Breast epithelium (tissue), 4 donors: ENCODE data around the gene IQCH. TPM values are rescaled to one million over a fixed set of nuclear protein-coding genes. Genes with fewer than 3 reads are reported as not detected.

Experiments used
- DNase-seq, 2 donors: peaks; one replicate each; pipeline ENCODE4 v3.0.0-alpha.2; 2019; ENCODE audit warnings: low spot score in 2 of 2
- H3K27ac ChIP-seq, 2 donors: fragments of 200-600 bp; sonication (generic) in 1 of 2; one replicate each; pipeline ENCODE4 v1.5.1; 2016 to 2019; ENCODE audit warnings: mild to moderate bottlenecking in 1 of 2
- H3K27me3 ChIP-seq, 2 donors: fragments of 200-600 bp; sonication (generic) in 1 of 2; one replicate each; pipeline versions ENCODE4 v1.5.1 to v1.6.0; 2017 to 2019; ENCODE audit warnings: control low read depth in 1 of 2, mild to moderate bottlenecking in 1 of 2
- H3K36me3 ChIP-seq: fragments of 200-600 bp; one replicate; pipeline ENCODE4 v1.5.1; 2019
- H3K4me1 ChIP-seq, 2 donors: fragments of 200-600 bp; sonication (generic); one replicate each; pipeline ENCODE4 v1.5.1; 2016 to 2019; ENCODE audit warnings: control low read depth in 1 of 2
- H3K4me3 ChIP-seq, 3 donors: fragments of 200-600 bp; sonication (generic); 1 replicate in 2 of 3; 2 replicates in 1 of 3; pipeline ENCODE4 v1.5.1; 2016 to 2019; ENCODE audit warnings: mild to moderate bottlenecking in 3 of 3, moderate library complexity in 2 of 3
- H3K9me3 ChIP-seq, 2 donors: fragments of 200-600 bp; sonication (generic) in 1 of 2; one replicate each; pipeline ENCODE4 v1.5.1; 2016 to 2019; ENCODE audit warnings: control low read depth in 1 of 2
- CTCF ChIP-seq, 3 donors: fragments of 450-650 bp; IDR thresholded peaks; one replicate each; pipeline ENCODE4 v1.5.1; 2016 to 2017; ENCODE audit warnings: antibody characterized with exemption in 3 of 3, mild to moderate bottlenecking in 3 of 3, moderate library complexity in 3 of 3
- POLR2A ChIP-seq: fragments of 450-650 bp; IDR thresholded peaks from one replicate; pipeline ENCODE4 v1.6.1; 2016; ENCODE audit warnings: antibody characterized with exemption, mild to moderate bottlenecking, moderate library complexity
- POLR2AphosphoS5 ChIP-seq, 3 donors: sonication (generic); formaldehyde crosslinking; IDR thresholded peaks; one replicate each; pipeline ENCODE4 v1.6.1; 2017; ENCODE audit warnings: antibody characterized with exemption in 3 of 3
- intact Hi-C: fragments of 100-400 bp; cut with DNase I; formaldehyde crosslinking; loops from one replicate; pipeline ENCODE4 v1.15.1; 2023; ENCODE audit warnings: low total_unique reads
- total RNA-seq, 3 donors: library from RNA; depleted of rRNA; stranded (reverse); fragments of >200 nt; gene quantifications; one replicate each; pipeline ENCODE4 v1.1.0, GENCODE V29; 2016

IQCH gene
- total RNA-seq, 3 donors from 2014 or later: 0.64 to 11.9 (median 6.6) TPM

GRCh38 chr15:67549736-67550135 is 295.1 kb downstream of the IQCH start:
- no peak for DNase-seq
- intact Hi-C loops: loop anchor here (10.0 kb wide), 1 partner anchor 1145 kb away; no protein-coding TSS in a partner anchor
- H3K27ac ChIP-seq: no peak overlapping the region

GRCh38 chr15:67550522-67550921 is 295.9 kb downstream of the IQCH start:
- no peak for TF ChIP-seq POLR2A
- TF ChIP-seq CTCF (IDR thresholded peaks at IDR 0.05): no peak
- TF ChIP-seq POLR2AphosphoS5 (IDR thresholded peaks at IDR 0.05): no peak

More at GRCh38 chr15:67549736-67550135, 295.1 kb downstream of the IQCH start:
- H3K4me1 ChIP-seq: no peaks in the 10 kb centered on the region
- H3K36me3 ChIP-seq: no peaks in the 10 kb centered on the region
- H3K4me3 ChIP-seq: no peak overlapping the region
- TF ChIP-seq POLR2A: no peak
- no peak for TF ChIP-seq POLR2AphosphoS5 (IDR thresholded peaks at IDR 0.05)
- no peak for TF ChIP-seq CTCF (IDR thresholded peaks at IDR 0.05)
- no peaks in the 10 kb centered on the region for H3K27me3 ChIP-seq
- H3K9me3 ChIP-seq: no peaks in the 10 kb centered on the region

GRCh38 chr15:67551207-67551743 is 296.7 kb downstream of the IQCH start:
- no peaks in the 10 kb centered on the region for H3K4me1 ChIP-seq
- H3K36me3 ChIP-seq: no peaks in the 10 kb centered on the region
- H3K27me3 ChIP-seq: no peaks in the 10 kb centered on the region
- no peak for DNase-seq
- H3K9me3 ChIP-seq: no peaks in the 10 kb centered on the region
- H3K27ac ChIP-seq: no peak overlapping the region
- intact Hi-C loops: loop anchor here (10.0 kb wide), 1 partner anchor 1144 kb away; no protein-coding TSS in a partner anchor
- TF ChIP-seq CTCF (IDR thresholded peaks at IDR 0.05) (no peak), POLR2AphosphoS5 (IDR thresholded peaks at IDR 0.05) (no peak), POLR2A (no peak)
- no peak overlapping the region for H3K4me3 ChIP-seq

More at GRCh38 chr15:67550522-67550921, 295.9 kb downstream of the IQCH start:
- intact Hi-C loops: loop anchor here (10.0 kb wide), 1 partner anchor 1144 kb away; no protein-coding TSS in a partner anchor
- no peaks in the 10 kb centered on the region for H3K36me3 ChIP-seq
- H3K4me1 ChIP-seq: no peaks in the 10 kb centered on the region
- H3K27me3 ChIP-seq: no peaks in the 10 kb centered on the region
- no peak overlapping the region for H3K4me3 ChIP-seq
- no peaks in the 10 kb centered on the region for H3K9me3 ChIP-seq
- DNase-seq: no peak
- H3K27ac ChIP-seq: no peak overlapping the region

Other genes with a start within 250 kb of the IQCH start
- gene SMAD3, start 189.2 kb upstream of the IQCH start, total RNA-seq: 10 to 100 TPM; 22.5 to 44.6 (median 33.4) TPM
- gene AAGAB, start 125 bp upstream of the IQCH start, total RNA-seq: 10 to 100 TPM; 23.2 to 49.8 (median 46.5) TPM